T-helper 17 cell (primary cell): ENCODE measurements around the gene WASHC1. TPM values are rescaled to one million over a fixed set of nuclear protein-coding genes. Genes with fewer than 3 reads are reported as not detected.

Source experiments
- total RNA-seq, 4 donors: library from RNA in 2 of 4; stranded (reverse) in 2 of 4; gene quantifications; one replicate each; pipeline ENCODE4 v1.2.3 and lab custom pipeline; 2022 to 2026

WASHC1 gene
- total RNA-seq, 2 donors from 2014 or later: 18.8 to 19.4 TPM

Other genes with a start within 250 kb of the WASHC1 start
- not detected for gene FOXD4, start 89.0 kb upstream of the WASHC1 start, total RNA-seq
- gene ZNG1A, start 149.6 kb upstream of the WASHC1 start, total RNA-seq: 10 to 100 TPM; 23.1 to 24.4 TPM
- gene DOCK8, start 185.4 kb upstream of the WASHC1 start, total RNA-seq: 100 to 1,000 TPM; 160 to 187 TPM